Calu3 (cell line): ENCODE data around the gene PCYT2. TPM values are rescaled to one million over a fixed set of nuclear protein-coding genes. Genes with fewer than 3 reads are reported as not detected.
A peak's percentile ranks its signal among the peaks of the same experiment; 100 is the strongest.

Source experiments
- BruUV-seq: library from RNA; stranded (reverse); fragments of 400-500 nt; replicated peaks from 2 replicates; lab custom pipeline; 2021; lab: Mats Ljungman, UMichigan
- CTCF ChIA-PET: fragments of 300-600 bp; sonication (Branson Sonifier 250); formaldehyde crosslinking; loops from one replicate; lab custom pipeline; 2022; ENCODE audit warnings: antibody characterized with exemption; lab: Charles Lee
- DNase-seq: peaks from one replicate; pipeline ENCODE4 v3.0.0; 2022
- H3K27ac Mint-ChIP-seq: one replicate; pipeline ENCODE4 v1.8.0; 2022; ENCODE audit warnings: mixed read lengths; ENCODE audit not compliant: unreplicated experiment
- H3K27me3 Mint-ChIP-seq: one replicate; pipeline ENCODE4 v1.8.0; 2022; ENCODE audit warnings: mixed read lengths; ENCODE audit not compliant: unreplicated experiment
- H3K36me3 Mint-ChIP-seq: one replicate; pipeline ENCODE4 v1.8.0; 2022; ENCODE audit warnings: mild to moderate bottlenecking, moderate library complexity, mixed read lengths; ENCODE audit not compliant: insufficient read depth, unreplicated experiment
- H3K4me1 Mint-ChIP-seq: one replicate; pipeline ENCODE4 v1.8.0; 2022; ENCODE audit warnings: mild to moderate bottlenecking, low read depth, mixed read lengths; ENCODE audit not compliant: unreplicated experiment
- H3K4me3 Mint-ChIP-seq: one replicate; pipeline ENCODE4 v1.8.0; 2022; ENCODE audit warnings: mild to moderate bottlenecking, low read depth, moderate library complexity, mixed read lengths; ENCODE audit not compliant: unreplicated experiment
- H3K9me3 Mint-ChIP-seq: one replicate; pipeline ENCODE4 v1.8.0; 2022; ENCODE audit warnings: low read depth, mixed read lengths; ENCODE audit not compliant: unreplicated experiment
- intact Hi-C: fragments of 100-400 bp; cut with micrococcal nuclease; formaldehyde crosslinking; loops from one replicate; pipeline ENCODE4 v1.10.0; 2022; ENCODE audit not compliant: unreplicated experiment
- total RNA-seq: library from RNA; stranded (reverse); gene quantifications from 2 replicates; pipeline ENCODE4 v1.2.3, GENCODE V29; 2022
- TF ChIP-seq, protein P1 (sequence below): fragments of 200-600 bp; IDR thresholded peaks from one replicate; pipeline ENCODE4 v1.8.0; 2022; ENCODE audit warnings: antibody characterized with exemption; ENCODE audit not compliant: unreplicated experiment

PCYT2 gene
- total RNA-seq, 1 experiment from 2014 or later: 58.4 TPM

GRCh38 chr17:81905993-81906392, 5.2 kb downstream of the PCYT2 start:
- CTCF ChIA-PET: no interaction called here
- no peak overlapping the region for H3K4me3 Mint-ChIP-seq
- intact Hi-C loops: no loop called here
- H3K27ac Mint-ChIP-seq: no peak overlapping the region
- TF ChIP-seq, protein P1, sequence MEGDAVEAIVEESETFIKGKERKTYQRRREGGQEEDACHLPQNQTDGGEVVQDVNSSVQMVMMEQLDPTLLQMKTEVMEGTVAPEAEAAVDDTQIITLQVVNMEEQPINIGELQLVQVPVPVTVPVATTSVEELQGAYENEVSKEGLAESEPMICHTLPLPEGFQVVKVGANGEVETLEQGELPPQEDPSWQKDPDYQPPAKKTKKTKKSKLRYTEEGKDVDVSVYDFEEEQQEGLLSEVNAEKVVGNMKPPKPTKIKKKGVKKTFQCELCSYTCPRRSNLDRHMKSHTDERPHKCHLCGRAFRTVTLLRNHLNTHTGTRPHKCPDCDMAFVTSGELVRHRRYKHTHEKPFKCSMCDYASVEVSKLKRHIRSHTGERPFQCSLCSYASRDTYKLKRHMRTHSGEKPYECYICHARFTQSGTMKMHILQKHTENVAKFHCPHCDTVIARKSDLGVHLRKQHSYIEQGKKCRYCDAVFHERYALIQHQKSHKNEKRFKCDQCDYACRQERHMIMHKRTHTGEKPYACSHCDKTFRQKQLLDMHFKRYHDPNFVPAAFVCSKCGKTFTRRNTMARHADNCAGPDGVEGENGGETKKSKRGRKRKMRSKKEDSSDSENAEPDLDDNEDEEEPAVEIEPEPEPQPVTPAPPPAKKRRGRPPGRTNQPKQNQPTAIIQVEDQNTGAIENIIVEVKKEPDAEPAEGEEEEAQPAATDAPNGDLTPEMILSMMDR: no peak
- no peak for DNase-seq
- peaks cover 42% of the 10 kb centered on the region for H3K36me3 Mint-ChIP-seq
- H3K4me1 Mint-ChIP-seq: peaks cover 8% of the 10 kb centered on the region
- no peaks in the 10 kb centered on the region for H3K9me3 Mint-ChIP-seq
- peaks cover 8% of the 10 kb centered on the region for H3K27me3 Mint-ChIP-seq
- no TSS peak for BruUV-seq

GRCh38 chr17:81905424-81905875, 5.7 kb downstream of the PCYT2 start:
- Mint-ChIP-seq H3K9me3 (no peaks in the 10 kb centered on the region), H3K36me3 (peaks cover 43% of the 10 kb centered on the region), H3K4me1 (peaks cover 8% of the 10 kb centered on the region), H3K27ac (no peak overlapping the region), H3K27me3 (peaks cover 13% of the 10 kb centered on the region), H3K4me3 (no peak overlapping the region)
- DNase-seq: no peak
- no TSS peak for BruUV-seq
- TF ChIP-seq, protein P1: no peak
- intact Hi-C loops: no loop called here
- CTCF ChIA-PET: no interaction called here

GRCh38 chr17:81904600-81905423, 6.4 kb downstream of the PCYT2 start:
- CTCF ChIA-PET: no interaction called here
- intact Hi-C loops: no loop called here

DNA sequence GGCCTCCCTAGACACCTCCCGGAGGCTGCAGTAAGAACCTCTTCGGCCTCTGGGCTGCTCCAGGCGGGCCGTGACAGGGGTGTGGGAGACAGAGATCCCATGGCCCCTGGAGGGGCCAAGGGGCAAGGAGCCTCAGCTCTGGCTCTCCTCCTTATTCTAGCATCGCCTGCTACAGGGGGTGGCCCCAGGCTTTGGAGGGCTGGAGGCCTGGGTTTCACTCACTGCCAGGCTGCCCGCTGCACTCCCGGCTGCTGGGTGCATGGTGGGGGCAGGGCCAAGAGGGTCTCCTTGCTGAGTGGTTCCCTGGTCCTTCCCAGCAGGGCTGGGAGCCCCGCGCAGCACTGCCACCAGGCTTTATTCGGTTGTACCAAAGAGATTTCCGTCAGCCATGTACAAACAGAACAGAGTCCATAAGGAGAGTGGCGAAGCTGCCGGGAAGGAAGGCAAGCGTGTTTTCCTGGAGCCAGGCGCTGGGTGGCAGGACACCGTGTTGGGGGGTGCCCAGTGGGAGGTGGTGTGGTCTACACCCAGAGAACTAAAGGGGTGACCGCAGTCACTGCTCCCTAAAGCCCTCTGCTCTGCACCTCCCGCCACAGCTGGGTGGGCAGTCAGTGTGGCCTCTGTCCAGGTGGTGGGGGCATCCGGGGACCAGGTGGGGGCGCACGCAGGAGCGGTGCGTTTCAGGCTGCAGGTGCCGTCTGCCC, 7.2 kb downstream of the PCYT2 start:
- intact Hi-C loops: no loop called here
- Mint-ChIP-seq H3K4me3 (no peak overlapping the region), H3K4me1 (no peaks in the 10 kb centered on the region), H3K27me3 (peaks cover 16% of the 10 kb centered on the region), H3K27ac (no peak overlapping the region), H3K36me3 (peaks cover 46% of the 10 kb centered on the region), H3K9me3 (no peaks in the 10 kb centered on the region)
- BruUV-seq: TSS peak; percentile 13
- CTCF ChIA-PET: no interaction called here
- TF ChIP-seq, protein P1: no peak
- DNase-seq: no peak

More at GRCh38 chr17:81904600-81905423, 6.4 kb downstream of the PCYT2 start:
- Mint-ChIP-seq H3K4me3 (no peak overlapping the region), H3K9me3 (no peaks in the 10 kb centered on the region), H3K36me3 (peaks cover 45% of the 10 kb centered on the region), H3K27me3 (peaks cover 16% of the 10 kb centered on the region), H3K4me1 (peaks cover 3% of the 10 kb centered on the region), H3K27ac (no peak overlapping the region)
- no peak for DNase-seq
- BruUV-seq: no TSS peak
- TF ChIP-seq, protein P1: no peak
